IMR-90 (cell line): ENCODE measurements around the gene AUTS2. TPM values are rescaled to one million over a fixed set of nuclear protein-coding genes. Genes with fewer than 3 reads are reported as not detected.

Experiments
- ATAC-seq: fragments of 200-7000 bp; cut with Tn5 transposase; 2 replicates; pipeline ENCODE4 v1.9.1; 2020; ENCODE audit warnings: low read depth, mild to moderate bottlenecking, moderate library complexity
- BruUV-seq: library from RNA; stranded (reverse); fragments of 400-500 nt; replicated peaks from 2 replicates; lab custom pipeline; 2021; lab: Mats Ljungman, UMichigan
- CTCF ChIA-PET: fragments of 300-600 bp; formaldehyde crosslinking; extraction: SDS; loops from one replicate; lab custom pipeline; 2021; ENCODE audit warnings: antibody characterized with exemption; lab: Yijun Ruan, JAX
- POLR2A ChIA-PET: fragments of 300-600 bp; sonication (Branson Sonifier 250); formaldehyde crosslinking; loops from one replicate; lab custom pipeline; 2022; ENCODE audit warnings: antibody characterized with exemption; ENCODE audit not compliant: unreplicated experiment; lab: Charles Lee
- DNase-seq: peaks from one replicate; pipeline ENCODE4 v3.0.0; 2013
- H2AFZ ChIP-seq: replicated peaks from 2 replicates; pipeline ENCODE3; 2013; ENCODE audit warnings: low read length, mild to moderate bottlenecking; ENCODE audit not compliant: poor library complexity
- H2AK5ac ChIP-seq: 2 replicates; pipeline ENCODE4 v1.6.1; 2013; ENCODE audit warnings: low read depth, low read length, inconsistent platforms
- H2AK9ac ChIP-seq: replicated peaks from 2 replicates; pipeline ENCODE3; 2013; ENCODE audit warnings: mild to moderate bottlenecking, low read depth, low read length, moderate library complexity; ENCODE audit not compliant: poor library complexity
- H2BK120ac ChIP-seq: 2 replicates; pipeline ENCODE4 v1.6.1; 2013; ENCODE audit warnings: low read depth, low read length, inconsistent platforms
- H2BK15ac ChIP-seq: 3 replicates; pipeline ENCODE4 v1.6.1; 2013; ENCODE audit warnings: low read depth, low read length, inconsistent platforms
- H2BK20ac ChIP-seq: 2 replicates; pipeline ENCODE4 v1.6.1; 2013; ENCODE audit warnings: low read depth, mild to moderate bottlenecking, inconsistent platforms, low read length, moderate library complexity
- H2BK5ac ChIP-seq: 2 replicates; pipeline ENCODE4 v1.6.1; 2013; ENCODE audit warnings: mild to moderate bottlenecking, low read depth, low read length, inconsistent platforms; ENCODE audit not compliant: poor library complexity, severe bottlenecking
- H3K14ac ChIP-seq: replicated peaks from 2 replicates; pipeline ENCODE4 v1.6.1; 2013; ENCODE audit warnings: low read depth, low read length, inconsistent platforms
- H3K18ac ChIP-seq: 2 replicates; pipeline ENCODE4 v1.6.1; 2013; ENCODE audit warnings: low read depth, low read length, control low read depth
- H3K23ac ChIP-seq: 2 replicates; pipeline ENCODE4 v1.6.1; 2013; ENCODE audit warnings: low read depth, low read length, inconsistent platforms
- H3K27ac ChIP-seq: 2 replicates; pipeline ENCODE4 v1.5.1; 2013; ENCODE audit warnings: mild to moderate bottlenecking, control low read depth, low read length; ENCODE audit not compliant: insufficient read depth
- H3K27me3 ChIP-seq: 2 replicates; pipeline ENCODE4 v1.6.1; 2013; ENCODE audit warnings: low read length; ENCODE audit not compliant: control insufficient read depth, insufficient read depth
- H3K36me3 ChIP-seq: 2 replicates; pipeline ENCODE4 v1.6.1; 2013; ENCODE audit warnings: low read length, mixed read lengths; ENCODE audit not compliant: control insufficient read depth, insufficient read depth
- H3K4ac ChIP-seq: 2 replicates; pipeline ENCODE4 v1.6.1; 2013; ENCODE audit warnings: low read depth, low read length, inconsistent platforms
- H3K4me1 ChIP-seq: 2 replicates; pipeline ENCODE4 v1.6.1; 2013; ENCODE audit warnings: low read length, mixed read lengths; ENCODE audit not compliant: control insufficient read depth, insufficient read depth
- H3K4me2 ChIP-seq: 2 replicates; pipeline ENCODE4 v1.6.1; 2013; ENCODE audit warnings: low read depth, mild to moderate bottlenecking, control low read depth, low read length, moderate library complexity
- H3K4me3 ChIP-seq: 2 replicates; pipeline ENCODE4 v1.5.1; 2013; ENCODE audit warnings: low read depth, mild to moderate bottlenecking, control low read depth, low read length, moderate library complexity; ENCODE audit not compliant: insufficient read depth
- H3K56ac ChIP-seq: 2 replicates; pipeline ENCODE4 v1.6.1; 2013; ENCODE audit warnings: low read length, inconsistent platforms; ENCODE audit not compliant: insufficient read depth; ENCODE audit errors: extremely low read depth
- H3K79me1 ChIP-seq, 2 experiments: 2 replicates each; pipeline ENCODE4 v1.6.1; 2013; ENCODE audit warnings: low read length in 2 of 2, inconsistent platforms in 1 of 2, low read depth in 1 of 2
- H3K9ac ChIP-seq: 2 replicates; pipeline ENCODE4 v1.6.1; 2013; ENCODE audit warnings: low read depth, low read length, control low read depth
- H3K9me1 ChIP-seq: 2 replicates; pipeline ENCODE4 v1.6.1; 2013; ENCODE audit warnings: low read length, inconsistent platforms; ENCODE audit not compliant: insufficient read depth
- H3K9me3 ChIP-seq: 2 replicates; pipeline ENCODE4 v1.6.1; 2013; ENCODE audit warnings: low read length; ENCODE audit not compliant: control insufficient read depth, insufficient read depth
- H4K20me1 ChIP-seq: 2 replicates; pipeline ENCODE4 v1.6.1; 2013; ENCODE audit warnings: low read length, inconsistent platforms; ENCODE audit not compliant: insufficient read depth
- H4K5ac ChIP-seq: 2 replicates; pipeline ENCODE4 v1.6.1; 2013; ENCODE audit warnings: mild to moderate bottlenecking, low read depth, low read length, control low read depth
- H4K8ac ChIP-seq, 2 experiments: 2 replicates each; pipeline ENCODE4 v1.6.1; 2013; ENCODE audit warnings: low read depth in 2 of 2, low read length in 2 of 2, control low read depth in 1 of 2, inconsistent platforms in 1 of 2
- H4K91ac ChIP-seq: 2 replicates; pipeline ENCODE4 v1.6.1; 2013; ENCODE audit warnings: low read depth, low read length, inconsistent platforms; ENCODE audit not compliant: insufficient read depth
- CEBPB ChIP-seq: IDR thresholded peaks from 2 replicates; pipeline ENCODE4 v1.6.1; 2012; ENCODE audit warnings: low read depth, low read length, improper control_type of control experiment
- CTCF ChIP-seq: conservative IDR thresholded peaks from 2 replicates; pipeline ENCODE4 v1.5.1; 2012; ENCODE audit warnings: mild to moderate bottlenecking, low read depth, low read length, improper control_type of control experiment
- ELK1 ChIP-seq: fragments of 150-350 bp; IDR thresholded peaks from 2 replicates; pipeline ENCODE4 v1.6.1; 2016; ENCODE audit warnings: low read depth, mild to moderate bottlenecking, low read length, moderate library complexity, borderline replicate concordance
- MAFK ChIP-seq: IDR thresholded peaks from 2 replicates; pipeline ENCODE4 v1.6.1; 2012; ENCODE audit warnings: low read depth, low read length, improper control_type of control experiment
- MAZ ChIP-seq: IDR thresholded peaks from 2 replicates; pipeline ENCODE4 v1.6.1; 2012; ENCODE audit warnings: low read depth, mild to moderate bottlenecking, low read length, improper control_type of control experiment, moderate library complexity, borderline replicate concordance
- MXI1 ChIP-seq: IDR thresholded peaks from 2 replicates; pipeline ENCODE4 v1.6.1; 2012; ENCODE audit warnings: low read depth, mild to moderate bottlenecking, low read length, moderate library complexity, borderline replicate concordance
- NFE2L2 ChIP-seq: fragments of 150-350 bp; IDR thresholded peaks from 2 replicates; pipeline ENCODE4 v1.6.1; 2016; ENCODE audit warnings: low read depth, mild to moderate bottlenecking, low read length
- POLR2A ChIP-seq: IDR thresholded peaks from 2 replicates; pipeline ENCODE4 v1.6.1; 2012; ENCODE audit warnings: mild to moderate bottlenecking, low read depth, low read length
- RAD21 ChIP-seq: IDR thresholded peaks from 2 replicates; pipeline ENCODE4 v1.6.1; 2012; ENCODE audit warnings: low read length, improper control_type of control experiment
- RCOR1 ChIP-seq: IDR thresholded peaks from 2 replicates; pipeline ENCODE4 v1.6.1; 2012; ENCODE audit warnings: mild to moderate bottlenecking, low read length, improper control_type of control experiment; ENCODE audit not compliant: insufficient replicate concordance
- RFX5 ChIP-seq: IDR thresholded peaks from 2 replicates; pipeline ENCODE4 v1.8.0; 2012; ENCODE audit warnings: low read depth, mild to moderate bottlenecking, low read length, moderate library complexity
- SMC3 ChIP-seq: fragments of 150-350 bp; IDR thresholded peaks from 2 replicates; pipeline ENCODE4 v1.6.1; 2016; ENCODE audit warnings: low read depth, mild to moderate bottlenecking, antibody characterized with exemption, low read length, moderate library complexity
- USF2 ChIP-seq: fragments of 150-350 bp; IDR thresholded peaks from 2 replicates; pipeline ENCODE4 v1.6.1; 2017; ENCODE audit warnings: mild to moderate bottlenecking, antibody characterized with exemption, low read length, low read depth
- WGBS, 2 experiments: methylation state at CpG; one replicate each; pipeline versions ENCODE4 v1.1.5 to v1.1.7; 2013; ENCODE audit warnings: missing lambda C conversion rate in 2 of 2; ENCODE audit not compliant: insufficient read length in 1 of 2; ENCODE audit errors: extremely low coverage in 2 of 2; 5-methylcytosine and 5-hydroxymethylcytosine counted together
- dilution Hi-C: fragments of 300-500 bp; cut with HindIII; formaldehyde crosslinking; loops from one replicate; pipeline ENCODE4 v1.14.3; 2018; ENCODE audit warnings: low sequenced_read_pairs; ENCODE audit not compliant: unreplicated experiment
- in situ Hi-C: fragments of 300-500 bp; cut with MboI; formaldehyde crosslinking; loops from 3 replicates; pipeline ENCODE4 v1.14.3; 2019; ENCODE audit warnings: low sequenced_read_pairs, inconsistent platforms, mixed read lengths
- intact Hi-C: fragments of 100-400 bp; cut with micrococcal nuclease; formaldehyde crosslinking; loops from 2 replicates; pipeline ENCODE4 v1.10.0; 2022
- polyA plus RNA-seq, 3 experiments: library from polyadenylated mRNA; depleted of rRNA; stranded (reverse); fragments of >200 nt; gene quantifications; 2 replicates each; pipeline ENCODE4 v1.2.3, GENCODE V29; 2012; ENCODE audit warnings: low replicate concordance in 1 of 3
- total RNA-seq: library from RNA; depleted of rRNA; stranded (reverse); fragments of >200 nt; gene quantifications from 2 replicates; pipeline ENCODE4 v1.2.3, GENCODE V29; 2012

AUTS2 gene
- total and polyA plus RNA-seq, 2 of the 4 experiments (the other 2 are of a cell fraction): 0.90 to 3.0 TPM

GRCh38 chr7:70298780-70299471, 700.7 kb downstream of the AUTS2 start:
- no peak overlapping the region for H2BK5ac ChIP-seq
- CTCF ChIA-PET: interaction anchor here (0.9 kb wide), 1 partner anchor 8 kb away, joined by 3 read pairs; no protein-coding TSS in a partner anchor
- DNase-seq (no peak), ATAC-seq (no peak)
- H3K14ac ChIP-seq: no peak overlapping the region
- H3K4ac ChIP-seq: no peak overlapping the region
- H2BK20ac ChIP-seq: no peak overlapping the region
- H3K56ac ChIP-seq: no peak overlapping the region
- no peak overlapping the region for H4K91ac ChIP-seq
- no peak overlapping the region for H2BK15ac ChIP-seq
- 0% methylated on average over 1 of the region's 6 CpGs; no CpG with 5 or more reads in 1 of the 2 experiments for WGBS, 2 experiments
- H3K9me3 ChIP-seq: 0 out of 2 replicates have a peak, but pooled peaks cover 1% of the 10 kb centered on the region
- no peak overlapping the region for H3K9ac ChIP-seq
- H2AK9ac ChIP-seq: no peak overlapping the region
- no peak overlapping the region for H3K4me3 ChIP-seq
- no peak overlapping the region for H4K8ac ChIP-seq
- TF ChIP-seq NFE2L2: no peak
- TF ChIP-seq RAD21: no peak
- TF ChIP-seq SMC3: no peak
- no peak for TF ChIP-seq MAZ
- no peak for TF ChIP-seq MXI1
- no peak for TF ChIP-seq CEBPB
- TF ChIP-seq CTCF: no peak
- TF ChIP-seq ELK1: no peak
- TF ChIP-seq POLR2A: no peak
- TF ChIP-seq RFX5: no peak
- no peak for TF ChIP-seq MAFK
- no peak for TF ChIP-seq USF2
- TF ChIP-seq RCOR1: no peak
- H3K23ac ChIP-seq: no peak overlapping the region
- in situ Hi-C loops (no loop called here), dilution Hi-C loops (no loop called here), intact Hi-C loops (no loop called here)
- no peak overlapping the region for H4K5ac ChIP-seq
- H4K20me1 ChIP-seq: no peaks in the 10 kb centered on the region
- H3K9me1 ChIP-seq: no peaks in the 10 kb centered on the region
- no peaks in the 10 kb centered on the region for H3K27me3 ChIP-seq
- no TSS peak for BruUV-seq
- no peak overlapping the region for H3K27ac ChIP-seq
- H3K36me3 ChIP-seq: no peaks in the 10 kb centered on the region
- no peak overlapping the region for H3K18ac ChIP-seq
- H2BK120ac ChIP-seq: no peak overlapping the region
- POLR2A ChIA-PET: no interaction called here
- no peaks in the 10 kb centered on the region for H3K79me1 ChIP-seq
- no peak overlapping the region for H3K4me2 ChIP-seq
- H2AK5ac ChIP-seq: no peak overlapping the region
- no peaks in the 10 kb centered on the region for H3K4me1 ChIP-seq
- H2AFZ ChIP-seq: no peak overlapping the region
